GM12878 (cell line): ENCODE data around the gene SNX4. TPM values are rescaled to one million over a fixed set of nuclear protein-coding genes. Genes with fewer than 3 reads are reported as not detected.

Experiments used
- ATAC-seq: fragments of 200-7000 bp; cut with Tn5 transposase; 3 replicates; pipeline ENCODE4 v1.9.1; 2020; ENCODE audit warnings: mild to moderate bottlenecking, moderate library complexity
- BruUV-seq: library from RNA; stranded (reverse); fragments of 400-500 nt; replicated peaks from 2 replicates; lab custom pipeline; 2021; lab: Mats Ljungman, UMichigan
- CTCF ChIA-PET: fragments of 300-600 bp; sonication (Branson Sonifier 250); formaldehyde crosslinking; extraction: SDS; loops from one replicate; lab custom pipeline; 2021; ENCODE audit warnings: inconsistent platforms; lab: Yijun Ruan, JAX
- POLR2A ChIA-PET: fragments of 350-600 bp; formaldehyde crosslinking; extraction: SDS; loops from one replicate; lab custom pipeline; 2021; ENCODE audit warnings: inconsistent platforms; lab: Charles Lee
- RAD21 ChIA-PET: fragments of 300-600 bp; sonication (Branson Sonifier 250); formaldehyde crosslinking; loops from one replicate; lab custom pipeline; 2023; ENCODE audit warnings: antibody characterized with exemption; ENCODE audit not compliant: unreplicated experiment; lab: Charles Lee
- SMC1A ChIA-PET: fragments of 300-600 bp; sonication (Branson Sonifier 250); formaldehyde crosslinking; loops from one replicate; lab custom pipeline; 2023; ENCODE audit not compliant: unreplicated experiment, uncharacterized antibody; lab: Charles Lee
- DNase-seq: peaks from one replicate; pipeline ENCODE4 v3.0.0-alpha.2; 2011; ENCODE audit warnings: low read depth, low spot score
- FAIRE-seq: peaks from 3 replicates; lab custom pipeline; 2011; peaks lifted over from hg19 to GRCh38; lab: Jason Lieb, UNC
- H2AFZ ChIP-seq: 2 replicates; pipeline ENCODE4 v1.6.0; 2011; ENCODE audit warnings: low read depth, low read length, control low read depth; ENCODE audit not compliant: control insufficient read depth
- H3K27ac ChIP-seq: 2 replicates; pipeline ENCODE4 v1.5.1; 2011; ENCODE audit warnings: control low read depth; ENCODE audit not compliant: control insufficient read depth, insufficient read depth
- H3K27me3 ChIP-seq, 2 experiments: replicated peaks in 1 of 2; 2 replicates each; pipeline versions ENCODE4 v1.6.0 to v1.6.1; 2011; ENCODE audit warnings: low read length in 1 of 2; ENCODE audit not compliant: control insufficient read depth in 2 of 2, insufficient read depth in 2 of 2
- H3K36me3 ChIP-seq, 2 experiments: 2 replicates each; pipeline ENCODE4 v1.5.1; 2011; ENCODE audit warnings: low read length in 1 of 2; ENCODE audit not compliant: control insufficient read depth in 2 of 2, insufficient read depth in 2 of 2
- H3K4me1 ChIP-seq: 2 replicates; pipeline ENCODE4 v1.6.1; 2011; ENCODE audit warnings: mild to moderate bottlenecking, low read length, moderate library complexity, mixed read lengths; ENCODE audit not compliant: control insufficient read depth, insufficient read depth
- H3K4me2 ChIP-seq: 2 replicates; pipeline ENCODE4 v1.6.0; 2011; ENCODE audit warnings: control low read depth; ENCODE audit not compliant: control insufficient read depth, insufficient read depth
- H3K4me3 ChIP-seq: fragments of 200-600 bp; sonication (generic); 2 replicates; pipeline ENCODE4 v1.5.1; 2016
- H3K79me2 ChIP-seq: 2 replicates; pipeline ENCODE4 v1.6.0; 2011; ENCODE audit warnings: low read length; ENCODE audit not compliant: control insufficient read depth, insufficient read depth
- H3K9ac ChIP-seq: 2 replicates; pipeline ENCODE4 v1.8.0; 2011; ENCODE audit warnings: low read length, control low read depth, mixed read lengths; ENCODE audit not compliant: control insufficient read depth, insufficient read depth
- H3K9me3 ChIP-seq: replicated peaks from 3 replicates; pipeline ENCODE4 v1.5.1; 2011; ENCODE audit warnings: mild to moderate bottlenecking, low read length; ENCODE audit not compliant: control insufficient read depth, insufficient read depth
- H4K20me1 ChIP-seq: 2 replicates; pipeline ENCODE4 v1.6.0; 2011; ENCODE audit not compliant: control insufficient read depth, insufficient read depth
- BCL3 ChIP-seq: IDR thresholded peaks from 2 replicates; pipeline ENCODE4 v1.6.1; 2011; ENCODE audit warnings: borderline replicate concordance, low read depth, mild to moderate bottlenecking, moderate library complexity, low read length; ENCODE audit not compliant: insufficient read depth, poor library complexity, severe bottlenecking
- HDAC2 ChIP-seq: fragments of 200-600 bp; sonication (generic); IDR thresholded peaks from 2 replicates; pipeline ENCODE4 v1.6.1; 2017
- MEF2A ChIP-seq: IDR thresholded peaks from 2 replicates; pipeline ENCODE4 v1.6.1; 2011; ENCODE audit warnings: low read depth, mild to moderate bottlenecking, low read length, moderate library complexity; ENCODE audit not compliant: insufficient read depth
- NR2C1 ChIP-seq: fragments of 450-650 bp; IDR thresholded peaks from 2 replicates; pipeline ENCODE4 v1.6.1; 2017; ENCODE audit warnings: antibody characterized with exemption, mild to moderate bottlenecking, moderate library complexity
- RELB ChIP-seq: fragments of 450-650 bp; IDR thresholded peaks from 2 replicates; pipeline ENCODE4 v1.6.1; 2017; ENCODE audit warnings: low read depth, mild to moderate bottlenecking, moderate library complexity
- SKIL ChIP-seq: fragments of 450-650 bp; IDR thresholded peaks from 2 replicates; pipeline ENCODE4 v1.6.1; 2017; ENCODE audit warnings: mild to moderate bottlenecking, low read depth, inconsistent platforms; ENCODE audit not compliant: poor library complexity, severe bottlenecking
- SMAD1 ChIP-seq: fragments of 450-650 bp; IDR thresholded peaks from 2 replicates; pipeline ENCODE4 v1.6.1; 2018; ENCODE audit warnings: mild to moderate bottlenecking, low read depth; ENCODE audit not compliant: partially characterized antibody
- TBL1XR1 ChIP-seq: IDR thresholded peaks from 2 replicates; pipeline ENCODE4 v1.6.1; 2012; ENCODE audit warnings: low read depth, low read length, improper control_type of control experiment
- in situ Hi-C: fragments of 300-500 bp; cut with MboI; formaldehyde crosslinking; loops from 9 replicates; pipeline ENCODE4 v1.14.3; 2018; ENCODE audit warnings: mixed read lengths
- intact Hi-C: fragments of 100-400 bp; cut with micrococcal nuclease; formaldehyde crosslinking; loops from one replicate; pipeline ENCODE4 v1.14.2; 2022; ENCODE audit not compliant: unreplicated experiment
- polyA plus RNA-seq, 11 experiments: library from polyadenylated mRNA; depleted of rRNA in 4 of 11; unstranded in 6 of 11; stranded (reverse) in 5 of 11; fragments of >200 nt; fragmentation: Nextera tagmentation in 4 of 11; fragmentation: Illumina TruSeq in 1 of 11; extraction: Ambion mirVana in 4 of 11; extraction: Trizol in 1 of 11; gene quantifications; 1 replicate in 1 of 11; 2 replicates in 10 of 11; pipeline versions ENCODE4 v1.2.1 to v1.2.3, GENCODE V29; 2011 to 2016; ENCODE audit warnings: inconsistent platforms in 2 of 11, missing spikeins in 2 of 11, low read depth in 1 of 11
- total RNA-seq, 4 experiments: library from RNA; depleted of rRNA in 3 of 4; stranded (reverse); fragments of >200 nt in 3 of 4; fragmentation: Illumina TruSeq in 1 of 4; extraction: Trizol in 1 of 4; gene quantifications; 2 replicates each; pipeline versions ENCODE4 v1.2.1 to v1.2.3, GENCODE V29; 2013 to 2021
- TF ChIP-seq, protein P1 (sequence below): fragments of 450-650 bp; IDR thresholded peaks from 2 replicates; pipeline ENCODE4 v1.6.1; 2016; ENCODE audit warnings: mild to moderate bottlenecking

SNX4 gene
- total and polyA plus RNA-seq, 10 of the 15 experiments (the other 5 are each of a cell fraction or from before 2014, with no cell fraction given) = 33.4 to 94.5 (median 60.5) TPM

DNA sequence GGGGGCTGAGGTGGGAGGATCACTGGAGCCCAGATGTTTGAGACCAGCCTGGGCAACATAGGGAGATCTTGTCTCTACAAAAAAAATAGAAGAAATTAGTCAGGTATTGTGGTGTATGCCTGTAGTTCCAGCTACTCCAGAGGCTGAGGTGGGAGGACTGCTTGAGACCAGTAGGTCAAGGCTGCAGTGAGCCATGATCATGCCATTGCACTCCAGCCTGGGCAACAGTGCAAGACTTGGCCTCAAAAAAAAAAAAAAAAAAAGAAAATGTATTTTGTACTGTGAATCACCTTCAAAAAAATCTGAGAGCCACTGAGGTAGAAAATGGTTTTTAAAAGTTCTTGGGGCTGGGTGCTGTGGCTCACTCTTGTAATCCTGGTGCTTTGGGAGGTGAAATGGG is 4.6 kb downstream of the SNX4 start:
- Histone ChIP-seq H3K4me1 (peaks cover 22% of the 10 kb centered on the region), H3K9me3 (no peaks in the 10 kb centered on the region; the same call in 2 of the 3 replicates), H4K20me1 (no peaks in the 10 kb centered on the region; the same call in 1 of the 2 replicates), H3K79me2 (peaks cover 79% of the 10 kb centered on the region), H3K36me3 (peaks cover 0 to 3% of the 10 kb centered on the region in 2 experiments; a peak in 1 of 4 replicates), H3K27ac (peak overlapping the region; percentile 28), H3K9ac (no peak overlapping the region), H3K4me3 (no peak overlapping the region), H2AFZ (no peak overlapping the region), H3K4me2 (no peak overlapping the region), H3K27me3 (no peaks in the 10 kb centered on the region)
- no peak for DNase-seq
- ChIA-PET CTCF (interaction anchor here (1.4 kb wide), 1 partner anchor 754 kb away, joined by 3 read pairs; no protein-coding TSS in a partner anchor), POLR2A (interaction anchor here (1.6 kb wide), 1 partner anchor 10 kb away, joined by 5 read pairs; no protein-coding TSS in a partner anchor), RAD21 (interaction anchor here (3.5 kb wide), 1 partner anchor 75 kb away, joined by 10 read pairs; no protein-coding TSS in a partner anchor), SMC1A (interaction anchor here (1.5 to 1.8 kb wide), 3 partner anchors 8 to 76 kb away, joined by 5 to 8 read pairs (median 6); no protein-coding TSS in a partner anchor)
- intact Hi-C loops = no loop called here
- BruUV-seq = no TSS peak
- TF ChIP-seq NR2C1 = no peak
- TF ChIP-seq TBL1XR1 = no peak
- TF ChIP-seq HDAC2 = no peak
- TF ChIP-seq RELB = no peak
- TF ChIP-seq, protein P1, sequence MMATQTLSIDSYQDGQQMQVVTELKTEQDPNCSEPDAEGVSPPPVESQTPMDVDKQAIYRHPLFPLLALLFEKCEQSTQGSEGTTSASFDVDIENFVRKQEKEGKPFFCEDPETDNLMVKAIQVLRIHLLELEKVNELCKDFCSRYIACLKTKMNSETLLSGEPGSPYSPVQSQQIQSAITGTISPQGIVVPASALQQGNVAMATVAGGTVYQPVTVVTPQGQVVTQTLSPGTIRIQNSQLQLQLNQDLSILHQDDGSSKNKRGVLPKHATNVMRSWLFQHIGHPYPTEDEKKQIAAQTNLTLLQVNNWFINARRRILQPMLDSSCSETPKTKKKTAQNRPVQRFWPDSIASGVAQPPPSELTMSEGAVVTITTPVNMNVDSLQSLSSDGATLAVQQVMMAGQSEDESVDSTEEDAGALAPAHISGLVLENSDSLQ = no peak
- TF ChIP-seq SKIL = no peak
- no peak for TF ChIP-seq BCL3
- TF ChIP-seq SMAD1 = no peak
- TF ChIP-seq MEF2A = no peak
- FAIRE-seq = no peak
- no peak for ATAC-seq
- in situ Hi-C loops = no loop called here
